Epidermal melanocyte (primary cell): Measurements from ENCODE around the gene GPER1.
"Not testable (repeated sequence)": the region's sequence is repeated elsewhere in the genome, so short reads cannot be mapped to it uniquely, and the experiment has no call there.

ENCODE experiments used
- DNase-seq: peaks from one replicate; pipeline ENCODE4 v3.0.0; 2011; ENCODE audit warnings: low spot score; ENCODE audit not compliant: insufficient read length

GPER1 gene

DNA sequence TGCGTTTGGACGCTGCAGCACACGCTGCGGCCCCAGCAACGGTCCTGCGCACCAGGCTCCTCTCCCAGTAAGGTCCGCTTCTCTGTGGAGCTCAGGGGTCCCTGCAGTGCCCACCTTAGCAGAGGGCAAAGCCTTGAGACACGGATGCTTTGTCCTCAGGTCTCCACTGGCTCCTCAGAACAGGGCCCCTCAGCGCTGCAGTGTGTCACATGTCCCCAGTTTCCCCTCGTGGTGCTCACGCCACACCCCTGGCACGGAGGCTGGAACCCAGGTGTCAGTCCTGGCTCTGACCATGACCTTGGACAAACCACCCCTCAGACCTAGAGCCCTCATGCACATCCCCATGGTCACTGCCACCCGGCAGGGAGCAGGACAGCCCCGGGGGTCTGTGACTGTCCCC, 19.9 kb upstream of the GPER1 start:
- no peak for DNase-seq

DNA sequence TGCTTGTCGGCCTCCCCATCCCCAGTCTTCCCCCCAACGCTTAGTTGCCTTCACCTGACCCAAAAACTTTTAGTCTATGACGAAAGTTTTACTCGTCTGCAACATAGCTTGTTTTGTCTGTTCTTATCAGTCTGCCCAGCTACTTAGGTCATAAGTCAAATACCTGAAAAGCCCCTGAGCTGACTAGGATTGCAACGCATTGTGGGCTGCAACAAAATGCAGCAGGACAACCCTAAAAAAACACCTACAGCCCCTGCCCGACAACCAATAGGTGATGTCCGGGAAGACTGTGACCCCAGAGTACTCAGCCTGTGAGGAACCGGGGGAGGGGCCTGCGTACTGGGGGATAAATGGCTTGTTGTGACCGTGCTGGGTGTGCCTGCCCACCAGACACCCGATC, 19.3 kb upstream of the GPER1 start:
- no peak for DNase-seq

DNA sequence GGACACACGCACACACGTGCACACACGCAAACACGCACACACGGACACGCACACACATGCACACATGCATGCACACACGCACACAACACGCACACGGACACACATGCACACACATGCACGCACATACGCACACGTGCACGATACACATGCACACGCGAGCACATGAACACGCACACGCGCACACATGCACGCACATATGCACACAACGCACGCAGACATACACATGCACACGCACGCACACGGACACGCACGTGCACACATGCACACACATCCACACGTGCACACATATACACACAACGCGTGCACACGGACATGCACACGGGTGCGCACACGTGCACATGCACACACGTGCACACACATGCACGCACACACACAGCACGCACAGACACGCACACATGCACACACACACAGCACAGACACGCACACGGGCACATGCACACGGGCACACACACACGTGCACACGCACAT, 17.3 kb upstream of the GPER1 start:
- no peak for DNase-seq

DNA sequence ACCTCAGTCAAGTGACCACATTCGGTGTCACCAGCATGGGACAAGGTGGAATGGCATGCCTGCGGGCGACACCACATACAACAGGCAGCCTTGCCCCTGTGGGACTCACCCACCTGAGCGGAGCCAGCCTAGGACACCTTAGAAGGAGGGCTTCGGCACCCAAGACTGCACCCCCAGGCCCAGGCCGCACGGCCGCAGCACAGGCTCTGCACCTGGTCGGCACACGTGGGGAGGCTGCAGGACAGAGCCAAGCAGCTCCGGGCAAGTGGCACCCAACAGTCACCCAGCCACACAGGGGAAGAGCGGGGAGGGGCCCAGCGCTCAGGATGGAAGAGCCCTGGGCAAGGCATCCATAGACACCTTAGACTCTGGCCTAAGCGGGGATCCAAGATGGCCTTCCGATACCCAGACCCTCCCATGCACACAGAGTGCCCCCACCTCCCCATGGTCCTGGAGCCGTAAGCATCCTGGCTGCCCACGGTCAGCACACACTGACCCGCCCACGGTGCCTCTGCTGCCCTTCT, 16.1 kb upstream of the GPER1 start:
- no peak for DNase-seq

DNA sequence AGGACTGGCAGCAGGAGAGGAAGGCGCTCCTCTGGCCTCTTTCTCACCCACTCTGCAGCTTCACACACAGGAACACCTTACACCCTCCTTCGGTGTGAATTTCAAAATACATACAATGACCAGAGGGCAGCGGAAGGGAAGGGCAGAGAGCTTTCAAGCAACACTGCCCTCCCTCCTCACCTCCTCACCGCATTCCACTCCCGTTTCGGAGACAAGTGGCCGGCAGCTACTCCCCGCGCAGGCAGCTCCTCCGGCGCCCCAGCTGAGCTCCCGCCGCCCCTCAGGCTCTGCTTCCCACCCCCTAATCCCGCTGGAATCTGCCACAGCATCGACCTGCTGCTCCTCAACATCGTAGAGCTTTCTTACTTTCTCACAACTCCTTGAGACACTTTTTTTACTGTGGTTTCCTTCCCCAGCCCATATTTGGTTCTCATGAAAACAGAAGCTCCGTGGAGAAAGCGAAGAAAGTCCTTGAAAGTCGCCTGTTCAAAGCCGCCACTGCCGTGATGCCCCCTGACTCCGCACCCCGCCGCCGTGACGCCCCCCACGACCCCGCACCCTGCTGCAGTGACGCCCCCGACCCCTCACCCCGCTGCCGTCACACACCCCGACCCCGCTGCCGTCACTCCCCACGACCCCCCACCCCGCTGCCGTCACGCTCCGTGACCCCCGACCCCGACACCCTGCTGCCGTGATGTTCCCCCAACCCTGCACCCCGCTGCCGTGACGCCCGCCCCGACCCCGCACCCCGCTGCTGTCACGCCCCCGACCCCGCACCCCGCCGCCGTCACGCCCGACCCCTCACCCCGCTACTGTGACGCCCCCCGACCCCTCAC, 14.6 kb upstream of the GPER1 start:
- no peak for DNase-seq

DNA sequence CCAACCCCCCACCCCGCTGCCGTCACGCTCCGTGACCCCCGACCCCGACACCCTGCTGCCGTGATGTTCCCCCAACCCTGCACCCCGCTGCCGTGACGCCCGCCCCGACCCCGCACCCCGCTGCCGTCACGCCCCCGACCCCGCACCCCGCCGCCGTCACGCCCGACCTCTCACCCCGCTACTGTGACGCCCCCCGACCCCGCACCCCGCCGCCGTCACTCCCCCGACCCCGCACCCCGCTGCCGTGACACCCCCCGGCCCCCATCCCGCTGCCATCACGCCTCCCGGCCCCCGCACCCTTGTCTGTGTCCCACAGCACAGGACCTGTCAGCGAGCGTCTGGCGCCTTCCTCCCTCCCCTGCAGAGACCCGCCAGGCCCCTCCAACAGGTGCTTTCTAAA, 13.9 kb upstream of the GPER1 start:
- not testable (repeated sequence) for DNase-seq

DNA sequence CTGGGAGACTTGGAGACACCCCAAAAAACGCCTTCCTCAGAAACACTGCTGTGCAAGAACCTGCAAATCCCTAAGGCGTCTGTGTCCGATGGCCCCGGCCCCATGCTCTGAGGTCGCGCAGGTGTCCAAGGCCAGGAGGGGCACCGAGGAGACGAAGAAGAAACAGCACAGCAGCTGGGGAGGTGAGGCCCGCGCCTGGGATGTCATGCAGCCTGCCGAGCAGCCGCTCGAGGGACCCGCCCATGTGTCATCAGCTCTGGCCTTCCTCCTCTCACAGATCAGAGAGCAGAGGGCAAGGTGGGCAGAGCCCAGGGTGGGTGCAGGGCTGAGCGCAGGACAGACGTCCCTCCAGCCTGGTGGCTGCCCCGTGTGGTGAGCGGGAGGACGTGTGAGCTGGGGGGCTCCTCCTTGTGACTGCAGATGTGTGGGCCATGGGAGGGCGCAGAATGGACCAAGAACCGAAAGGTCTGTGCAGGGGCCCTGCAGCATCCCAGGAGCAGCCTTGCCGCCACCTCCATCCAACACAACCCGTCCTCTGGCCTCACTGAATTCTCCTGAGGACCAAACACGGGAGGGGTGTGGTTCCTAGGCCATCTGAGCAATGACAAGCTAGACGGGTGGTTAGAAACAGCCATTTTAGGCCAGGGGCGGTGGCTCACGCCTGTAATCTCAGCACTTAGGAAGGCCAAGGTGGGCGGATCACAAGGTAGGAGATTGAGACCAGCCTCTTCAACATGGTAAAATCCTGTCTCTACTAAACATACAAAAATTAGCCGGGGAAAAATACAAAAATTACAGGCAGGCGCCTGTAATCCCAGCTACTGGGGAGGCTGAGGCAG, 13.1 kb upstream of the GPER1 start:
- no peak for DNase-seq

DNA sequence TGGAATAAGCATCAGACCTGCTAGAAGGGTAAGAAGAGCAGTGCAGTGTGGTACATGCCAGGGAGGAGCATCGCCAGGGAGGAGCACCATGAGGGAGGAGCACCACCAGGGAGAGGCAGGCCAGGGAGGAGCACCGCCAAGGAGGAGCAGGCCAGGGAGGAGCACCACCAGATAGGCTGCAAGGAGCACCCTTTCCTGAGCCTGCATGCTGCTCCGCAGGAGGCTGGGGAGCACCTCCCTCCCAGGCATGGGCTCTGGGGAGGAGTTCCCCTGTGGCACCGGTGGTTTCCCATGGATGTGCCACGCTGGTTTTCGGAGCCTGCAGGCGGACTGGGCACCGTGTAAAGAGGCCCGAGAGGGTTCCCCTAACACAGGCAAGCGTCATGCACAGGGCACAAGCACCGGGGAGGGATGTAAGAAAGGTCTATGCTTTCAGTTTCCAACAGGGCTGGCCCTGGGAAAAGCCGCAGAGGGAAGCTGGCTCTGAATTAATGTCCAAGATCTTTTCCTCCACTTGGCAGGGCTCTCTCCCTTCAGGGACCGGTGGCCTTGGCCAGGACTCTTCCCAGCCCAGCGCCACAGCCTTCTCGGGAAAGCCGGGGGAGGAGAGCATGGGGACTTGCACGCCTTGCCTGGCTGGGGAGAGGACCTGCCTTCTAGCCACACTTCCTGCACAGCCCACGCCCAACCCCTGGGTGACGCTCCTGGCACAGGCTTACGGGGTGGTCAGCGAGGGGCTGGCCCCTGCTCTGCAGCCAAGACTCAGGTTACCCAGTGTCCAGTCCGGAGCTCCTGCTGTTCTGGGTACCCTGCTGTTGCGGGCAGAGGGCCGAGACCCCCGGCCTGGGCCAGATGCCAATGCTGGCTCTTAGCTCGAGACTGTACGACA, 11.5 kb upstream of the GPER1 start:
- no peak for DNase-seq

DNA sequence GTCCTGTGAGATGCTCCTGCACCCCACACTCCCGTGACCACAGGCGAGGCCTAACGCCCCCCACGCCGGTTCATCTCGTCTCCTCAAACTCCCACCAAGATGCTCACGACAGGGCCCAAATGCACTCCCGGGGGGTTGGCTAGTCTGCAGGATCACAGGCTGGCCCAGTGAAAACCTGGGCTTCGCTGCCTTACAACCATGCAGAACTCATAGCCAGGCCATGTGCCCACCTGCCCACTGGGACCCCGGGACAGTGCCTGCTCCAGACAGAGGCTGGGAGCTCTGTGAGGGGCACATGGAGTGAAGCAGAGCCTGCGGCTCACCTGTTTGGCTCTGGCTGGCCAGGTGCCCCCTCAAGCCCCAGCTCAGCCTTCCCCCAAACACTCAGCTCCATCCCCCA, 9.4 kb upstream of the GPER1 start:
- DNase-seq, result no peak

DNA sequence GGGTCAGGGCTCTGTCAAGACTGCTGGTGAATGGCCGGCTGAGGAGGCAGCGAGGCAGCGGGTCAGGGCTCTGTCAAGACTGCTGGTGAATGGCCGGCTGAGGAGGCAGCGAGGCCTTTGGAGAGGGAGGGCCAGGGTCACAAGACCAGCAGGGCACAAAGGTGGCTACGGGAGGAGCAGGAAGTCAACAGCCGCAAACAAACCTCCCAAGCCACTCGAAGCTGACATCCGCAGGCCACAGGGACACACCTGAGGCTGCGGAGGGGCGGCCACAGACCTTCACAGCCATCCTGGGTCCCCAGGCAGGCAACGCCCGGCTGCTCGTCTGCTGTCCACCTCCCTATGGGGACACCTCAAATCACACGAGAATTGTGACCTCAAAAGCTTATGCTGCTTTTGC, 8.9 kb upstream of the GPER1 start:
- DNase-seq, result no peak

DNA sequence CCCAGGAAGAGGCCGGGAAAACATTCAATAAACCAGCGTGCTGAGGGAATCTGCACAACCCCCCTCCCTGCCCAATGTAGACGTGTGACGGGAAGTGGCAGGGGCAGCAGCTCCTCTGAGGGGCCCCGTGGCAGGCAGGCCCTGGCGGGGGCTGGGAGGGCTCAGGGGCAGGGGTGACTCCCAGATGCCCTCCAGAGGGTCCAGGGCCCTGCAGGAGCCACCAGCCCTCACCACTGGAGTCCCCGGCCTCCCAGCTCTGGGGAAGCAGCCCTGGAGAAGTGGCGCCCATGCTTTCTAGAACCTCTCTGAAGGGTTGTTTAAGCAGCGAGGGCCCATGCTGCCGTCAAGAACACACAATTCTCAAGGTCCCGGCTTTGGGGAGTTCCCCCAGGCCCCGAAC, 8.4 kb upstream of the GPER1 start:
- DNase-seq, result no peak

DNA sequence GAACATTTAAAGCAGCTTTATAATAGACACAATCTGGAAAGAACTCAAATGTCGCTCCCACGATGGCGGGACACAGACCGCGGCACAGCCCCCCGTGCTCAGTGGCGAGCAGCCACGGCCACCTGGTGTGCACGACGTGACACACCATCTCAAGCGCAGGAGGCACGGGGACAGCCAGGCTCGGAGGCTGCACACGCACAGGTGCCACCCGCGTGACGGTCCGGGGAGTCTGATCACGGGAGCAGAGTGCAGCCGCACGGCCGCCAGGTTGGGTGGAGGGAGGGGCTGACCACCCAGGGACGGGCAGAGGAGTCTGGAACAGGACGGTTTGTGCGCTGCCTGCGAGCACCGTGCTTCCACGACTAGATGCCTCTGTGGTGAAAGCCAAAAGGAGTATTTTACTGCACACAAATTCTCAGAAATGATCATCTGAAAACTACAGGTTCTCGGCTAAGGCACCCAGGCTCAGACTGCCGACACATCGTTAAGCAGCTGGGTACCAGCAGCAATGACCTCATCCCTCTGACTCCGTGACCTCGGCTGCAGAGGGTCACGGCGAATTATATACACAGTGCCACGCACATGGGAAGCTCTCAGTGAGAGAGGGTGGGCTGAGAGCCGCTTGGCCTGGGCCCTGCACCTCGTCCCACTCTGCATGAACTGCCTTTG, 7.5 kb upstream of the GPER1 start:
- DNase-seq, result no peak

DNA sequence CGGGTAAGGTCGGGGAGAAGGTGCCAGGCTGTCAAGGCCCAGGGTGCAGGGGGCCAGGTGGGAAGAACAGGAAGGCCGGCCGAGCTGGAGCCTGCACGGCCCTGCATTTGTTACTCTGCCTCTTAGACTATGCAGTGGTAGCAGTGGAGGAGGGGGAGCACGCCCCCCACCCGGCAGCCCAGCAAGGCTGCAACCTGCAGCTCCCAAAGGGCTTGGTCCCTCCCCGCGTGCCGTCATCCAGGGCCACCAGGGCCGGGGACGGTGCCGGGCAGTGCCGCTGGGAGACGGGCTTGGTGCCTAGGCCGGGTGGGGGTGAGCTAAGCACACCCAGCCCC, 7.0 kb upstream of the GPER1 start:
- no peak for DNase-seq

DNA sequence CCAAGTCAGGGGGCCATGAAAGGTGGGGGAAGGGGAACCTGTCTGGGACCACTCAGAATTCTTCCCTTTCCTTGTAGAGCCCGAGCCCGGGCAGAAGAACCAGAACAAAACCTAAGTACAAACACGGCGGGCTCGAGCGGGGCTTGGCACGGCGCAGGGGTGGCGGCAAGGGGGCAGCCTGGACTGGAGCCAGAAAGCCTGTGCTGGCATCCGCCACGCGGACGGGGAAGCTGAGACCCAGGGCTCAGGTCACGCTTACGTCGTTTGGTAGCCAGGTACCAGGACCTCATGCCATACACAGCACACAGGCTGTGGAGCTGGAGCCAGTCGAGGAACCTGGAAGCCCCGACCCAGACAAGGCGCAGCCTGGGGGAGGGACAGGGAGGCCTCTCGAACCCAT, 6.6 kb upstream of the GPER1 start:
- DNase-seq, result no peak

DNA sequence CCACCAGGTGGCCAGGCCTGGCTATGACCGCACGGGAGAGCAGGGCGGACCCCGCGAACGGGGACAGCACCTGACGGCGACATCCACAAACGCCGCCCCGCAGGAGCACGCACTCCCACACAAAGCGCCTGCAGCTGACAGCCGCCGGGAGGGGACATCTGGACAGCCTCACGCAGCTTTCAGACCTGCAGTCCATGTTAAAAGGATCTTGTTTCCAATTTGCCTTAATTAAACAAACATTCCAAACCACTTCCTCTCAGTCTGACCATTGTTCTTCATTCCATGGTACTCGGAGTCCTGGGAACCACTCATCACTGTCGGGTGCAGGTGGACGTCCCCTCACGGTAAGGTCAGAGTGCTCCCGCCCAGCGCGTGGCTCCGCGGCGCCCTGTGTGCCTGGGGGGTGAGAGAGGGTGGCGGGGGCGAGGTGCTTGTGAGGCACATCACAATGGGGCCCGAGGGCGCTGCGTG, 5.9 kb upstream of the GPER1 start:
- no peak for DNase-seq

DNA sequence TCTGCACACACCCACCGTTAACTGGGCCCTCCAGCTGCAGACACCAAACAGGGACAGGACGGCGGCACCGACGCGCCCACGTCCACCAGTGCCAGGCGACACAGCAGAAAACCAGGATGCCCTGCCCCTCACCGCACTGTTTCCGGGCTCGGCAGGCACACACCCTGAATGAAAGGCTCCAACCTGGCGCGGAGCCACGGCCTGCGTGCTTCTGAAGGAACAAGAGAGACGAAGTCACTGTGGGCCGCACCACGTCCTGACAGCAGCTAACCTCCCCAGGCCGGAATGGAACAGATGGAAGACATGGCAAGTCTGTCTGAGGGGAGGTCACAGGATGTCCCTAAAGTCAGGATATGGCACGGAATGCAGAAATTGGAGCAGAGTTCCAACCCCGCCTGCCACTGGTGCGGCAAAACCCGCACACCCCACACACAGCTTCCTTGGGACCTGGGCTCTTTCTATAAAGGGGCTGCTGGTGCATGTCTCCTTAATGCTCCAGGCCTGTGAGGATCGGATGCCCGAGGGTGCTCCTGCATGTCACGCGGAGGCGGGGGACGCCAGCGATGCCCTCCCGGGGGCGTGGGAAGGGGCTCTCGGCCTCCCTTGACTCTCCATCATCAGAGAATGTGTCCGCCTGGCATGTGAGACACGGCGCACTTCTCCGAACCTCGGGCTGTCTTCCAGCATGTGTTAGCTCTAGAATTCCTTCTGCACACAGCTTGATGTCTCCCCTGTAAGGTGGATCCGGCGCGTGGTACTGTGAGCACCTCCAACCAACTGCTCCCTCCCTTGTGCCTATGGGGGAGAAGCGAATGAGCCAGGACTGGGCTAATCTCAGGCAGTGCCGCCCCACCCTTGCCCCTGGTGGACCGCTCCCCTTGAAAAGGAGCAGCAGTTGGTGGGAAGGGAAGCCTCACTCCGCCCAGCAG, 3.9 kb upstream of the GPER1 start:
- DNase-seq, result no peak

DNA sequence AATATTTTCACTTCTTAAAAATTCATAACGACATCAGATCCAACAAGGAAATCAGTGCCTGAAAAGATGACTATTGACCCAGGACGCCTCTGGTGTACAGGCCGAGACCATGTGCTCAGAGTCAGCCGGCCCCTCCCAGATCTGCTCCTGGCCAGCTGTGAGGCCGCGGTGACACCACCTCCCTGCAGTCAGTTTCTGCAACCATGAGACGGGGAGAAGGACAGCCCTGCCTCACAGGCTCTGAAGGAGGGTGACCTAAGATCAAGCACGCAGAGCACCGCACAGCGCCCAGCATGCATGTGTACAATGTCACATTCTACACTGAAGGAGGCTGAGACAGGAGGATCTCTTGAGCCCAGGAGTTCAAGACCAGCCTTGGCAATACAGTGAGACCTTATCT, 2.6 kb upstream of the GPER1 start:
- DNase-seq, result no peak

DNA sequence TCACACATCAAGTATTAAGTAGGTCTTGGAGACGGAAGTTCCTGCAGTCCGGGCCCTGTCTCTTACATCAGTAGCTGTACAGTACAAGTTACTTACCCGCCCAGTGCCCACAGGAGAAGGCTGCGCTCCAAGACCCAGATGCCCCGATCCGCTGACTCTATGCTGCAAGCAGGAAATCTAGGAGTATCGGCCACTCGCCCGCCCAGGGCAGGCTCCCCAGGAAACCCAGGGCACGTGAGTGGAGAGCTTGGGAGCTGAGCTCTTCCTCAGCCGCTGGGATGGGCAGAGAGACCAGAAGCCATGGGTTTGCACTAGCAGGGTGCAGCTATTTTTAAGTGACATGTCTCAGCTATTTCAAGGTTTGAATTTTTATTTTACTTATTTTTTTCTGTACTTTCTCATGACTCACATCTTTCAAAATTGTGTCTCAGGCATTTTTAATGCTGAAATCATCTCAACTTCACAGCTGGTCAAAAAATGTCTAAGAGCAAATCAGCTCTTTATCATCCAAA, 1.9 kb upstream of the GPER1 start:
- peak; percentile 63 for DNase-seq
